Measurements from ENCODE around the gene RFXAP. TPM values are rescaled to one million over a fixed set of nuclear protein-coding genes. Genes with fewer than 3 reads are reported as not detected.
"Not testable (repeated sequence)": the region's sequence is repeated elsewhere in the genome, so short reads cannot be mapped to it uniquely, and the experiment has no call there.

The RFXAP gene, protein sequence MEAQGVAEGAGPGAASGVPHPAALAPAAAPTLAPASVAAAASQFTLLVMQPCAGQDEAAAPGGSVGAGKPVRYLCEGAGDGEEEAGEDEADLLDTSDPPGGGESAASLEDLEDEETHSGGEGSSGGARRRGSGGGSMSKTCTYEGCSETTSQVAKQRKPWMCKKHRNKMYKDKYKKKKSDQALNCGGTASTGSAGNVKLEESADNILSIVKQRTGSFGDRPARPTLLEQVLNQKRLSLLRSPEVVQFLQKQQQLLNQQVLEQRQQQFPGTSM
- total RNA-seq = 1 to 10 TPM; 2.9 to 4.6 (median 4.1) TPM
- polyA plus RNA-seq = 2.2 TPM
- long read RNA-seq, donor 1, transcript RFXAP-201 (3 exons, 2,304 nt) = major isoform, 6 of 8 reads
- long read RNA-seq, donor 1, partial matches to known transcripts = 0 of 8 reads
- long read RNA-seq, donor 1, other reads (novel, unspliced or antisense) = 2 of 8 reads
- long read RNA-seq, donor 2, transcript RFXAP-201 (3 exons, 2,304 nt) = major isoform, 6 of 7 reads
- long read RNA-seq, donor 2, partial matches to known transcripts = 0 of 7 reads
- long read RNA-seq, donor 2, other reads (novel, unspliced or antisense) = 1 of 7 reads
- long read RNA-seq, donor 3, partial matches to known transcripts = 0 of 3 reads
- long read RNA-seq, donor 3, other reads (novel, unspliced or antisense) = 0 of 3 reads
- long read RNA-seq, donor 4, transcript RFXAP-201 (3 exons, 2,304 nt) = major isoform, 5 of 5 reads
- long read RNA-seq, donor 4, partial matches to known transcripts = 0 of 5 reads
- long read RNA-seq, donor 4, other reads (novel, unspliced or antisense) = 0 of 5 reads

DNA sequence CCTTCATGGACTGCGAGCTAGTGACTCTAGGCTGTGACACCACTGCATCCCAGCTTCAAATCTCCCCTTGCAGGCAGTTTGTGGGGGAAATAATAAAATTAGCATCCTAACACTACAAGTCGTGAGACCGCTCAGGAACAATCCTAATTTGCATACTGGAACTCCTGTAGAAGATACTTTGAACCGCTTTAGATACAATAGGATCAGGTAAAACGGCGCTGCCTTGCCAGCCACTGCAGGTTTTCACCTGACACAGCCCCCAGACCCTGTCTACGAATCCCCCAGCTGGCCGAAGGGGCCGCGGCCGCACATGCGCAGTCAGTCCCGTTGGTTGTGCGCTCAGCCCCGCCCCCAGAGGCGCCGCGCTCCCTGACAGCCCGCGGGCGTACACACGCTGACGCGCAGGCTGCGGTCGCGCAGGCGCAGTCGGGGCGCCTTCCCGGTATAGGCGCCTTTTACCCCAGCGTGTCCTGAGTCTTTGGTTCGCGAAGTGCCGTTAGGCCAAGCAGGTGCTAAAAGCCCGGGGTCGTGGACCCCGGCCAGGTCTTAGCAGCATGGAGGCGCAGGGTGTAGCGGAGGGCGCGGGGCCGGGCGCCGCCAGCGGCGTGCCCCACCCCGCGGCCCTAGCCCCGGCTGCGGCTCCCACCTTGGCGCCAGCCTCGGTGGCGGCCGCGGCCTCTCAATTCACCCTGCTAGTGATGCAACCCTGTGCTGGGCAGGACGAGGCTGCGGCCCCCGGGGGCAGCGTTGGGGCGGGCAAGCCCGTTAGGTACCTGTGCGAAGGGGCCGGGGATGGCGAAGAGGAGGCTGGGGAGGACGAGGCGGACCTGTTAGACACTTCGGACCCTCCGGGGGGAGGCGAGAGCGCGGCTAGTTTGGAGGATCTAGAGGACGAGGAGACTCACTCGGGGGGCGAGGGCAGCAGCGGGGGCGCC, at the start of gene RFXAP:
Gene RFXAP, plus strand, starts transcription at position 419 of the 935 bp plus-strand sequence. Its CDS starts 136 bp downstream, at position 555.
- ATAC-seq (peak; percentile 98 to 99), DNase-seq (peak; percentile 95 to 98 (median 97))
- intact Hi-C loops (cut with DNase I) = no loop called here
- H3K4me1 ChIP-seq (ENCODE audit: control insufficient read depth, insufficient read depth, low read length) = peaks cover 4% of the 10 kb centered on the region
- H3K9me3 ChIP-seq (ENCODE audit: control insufficient read depth, low read length) = no peaks in the 10 kb centered on the region
- peak within 1 kb of the TSS; percentile 5 for H3K27ac ChIP-seq (ENCODE audit: low read length)
- no peaks in the 10 kb centered on the region for H3K27me3 ChIP-seq (ENCODE audit: control insufficient read depth, insufficient read depth)
- WGBS = under 1% methylated on average over 78 of the region's 78 CpGs
- peak within 1 kb of the TSS; percentile 85 for H3K4me3 ChIP-seq (ENCODE audit: low read length)

DNA sequence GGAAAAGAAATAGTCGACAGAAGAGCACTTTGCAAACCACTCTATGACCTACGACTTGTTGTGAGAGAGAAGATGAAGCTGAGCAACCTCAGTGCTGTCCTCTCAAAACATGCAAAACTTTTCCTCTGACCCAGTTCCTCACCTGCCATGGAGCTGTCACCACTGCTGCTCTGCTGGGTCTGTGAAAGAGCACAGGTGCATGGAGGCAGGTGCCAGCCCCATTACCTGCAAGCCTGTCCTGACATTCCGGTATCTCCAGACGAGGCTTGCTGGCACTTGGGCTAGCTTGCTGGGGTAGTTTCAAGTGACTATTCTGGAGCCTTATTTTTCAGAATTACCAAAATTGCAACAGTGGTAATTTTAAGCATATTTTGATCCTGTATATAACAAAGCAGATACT, 49.5 kb upstream of the RFXAP start:
- WGBS = 80% methylated on average over 4 of the region's 4 CpGs
- intact Hi-C loops (cut with DNase I) = no loop called here
- H3K4me1 ChIP-seq (ENCODE audit: control insufficient read depth, insufficient read depth, low read length) = no peaks in the 10 kb centered on the region

DNA sequence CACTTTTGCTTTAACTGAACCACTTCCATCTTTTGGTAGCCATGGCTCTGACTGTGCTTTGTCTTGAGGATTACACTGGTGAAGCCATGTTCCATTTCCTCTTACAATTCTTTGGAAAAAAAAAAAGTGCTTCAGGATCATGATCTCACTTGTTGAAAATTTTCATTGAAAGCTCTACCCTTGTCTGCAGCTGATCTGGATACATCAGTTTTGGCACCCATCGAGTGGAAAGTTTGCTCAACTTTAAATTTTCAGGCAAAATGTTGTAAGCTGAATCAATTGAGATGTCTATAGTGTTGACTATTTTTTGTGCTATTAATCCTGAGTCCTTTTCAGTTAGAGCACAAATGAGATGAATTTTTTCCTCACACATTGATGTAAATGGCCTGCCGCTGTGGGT, 48.3 kb upstream of the RFXAP start:
- Histone ChIP-seq H3K27me3 (ENCODE audit: control insufficient read depth, insufficient read depth) (no peaks in the 10 kb centered on the region), H3K27ac (ENCODE audit: low read length) (no peak overlapping the region), H3K4me3 (ENCODE audit: low read length) (no peak overlapping the region), H3K4me1 (ENCODE audit: control insufficient read depth, insufficient read depth, low read length) (no peaks in the 10 kb centered on the region), H3K9me3 (ENCODE audit: control insufficient read depth, low read length) (peaks cover 2% of the 10 kb centered on the region)
- 72% methylated on average over 2 of the region's 2 CpGs for WGBS
- no peak for DNase-seq
- intact Hi-C loops (cut with DNase I) = no loop called here
- ATAC-seq = no peak

More for the DNA sequence above, 49.5 kb upstream of the RFXAP start:
- Histone ChIP-seq H3K27me3 (ENCODE audit: control insufficient read depth, insufficient read depth) (no peaks in the 10 kb centered on the region), H3K27ac (ENCODE audit: low read length) (no peak overlapping the region), H3K4me3 (ENCODE audit: low read length) (no peak overlapping the region), H3K9me3 (ENCODE audit: control insufficient read depth, low read length) (peaks cover 2% of the 10 kb centered on the region)
- DNase-seq = no peak
- ATAC-seq = no peak

DNA sequence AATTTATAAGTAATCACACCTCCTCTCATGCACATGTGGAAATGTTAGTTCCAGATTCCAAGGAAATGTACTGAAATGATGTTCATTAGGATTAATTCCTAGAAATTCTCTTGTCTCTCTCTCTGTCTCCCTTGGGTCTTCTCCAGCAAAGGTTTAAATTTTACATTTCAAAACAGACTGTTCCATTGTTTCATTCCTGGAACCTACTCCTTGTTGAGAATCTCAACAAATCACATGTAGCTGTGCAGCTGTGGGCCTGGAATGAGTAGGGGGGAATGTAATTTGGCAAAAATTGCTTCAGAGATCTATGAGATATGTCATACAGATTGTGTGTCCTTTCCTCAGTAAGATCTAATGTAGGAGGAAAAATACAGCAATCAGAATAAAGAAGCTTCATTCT, 46.2 kb upstream of the RFXAP start:
- intact Hi-C loops (cut with DNase I) = no loop called here
- no peak for ATAC-seq
- Histone ChIP-seq H3K4me1 (ENCODE audit: control insufficient read depth, insufficient read depth, low read length) (no peaks in the 10 kb centered on the region), H3K27me3 (ENCODE audit: control insufficient read depth, insufficient read depth) (no peaks in the 10 kb centered on the region), H3K4me3 (ENCODE audit: low read length) (no peak overlapping the region), H3K27ac (ENCODE audit: low read length) (no peak overlapping the region), H3K9me3 (ENCODE audit: control insufficient read depth, low read length) (no peaks in the 10 kb centered on the region)
- DNase-seq = no peak

DNA sequence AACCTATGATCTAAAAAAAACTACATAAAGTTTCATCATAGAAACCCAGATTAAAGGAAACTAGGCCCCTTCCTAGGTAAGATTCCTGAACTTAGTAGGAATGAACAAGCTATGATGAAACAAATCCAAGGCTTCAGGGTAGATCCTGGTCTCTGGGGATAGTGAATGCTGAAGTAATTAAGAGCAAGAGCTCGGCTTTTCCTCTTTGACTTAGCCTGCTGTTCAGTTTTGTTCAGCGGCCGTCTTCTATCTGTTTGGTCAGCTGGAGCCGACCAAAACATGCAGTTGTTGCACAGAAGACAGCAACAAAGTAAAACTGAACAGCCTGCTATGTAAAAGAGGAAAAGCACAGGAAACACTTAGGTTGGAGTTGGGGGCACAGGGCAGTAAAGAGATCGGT, 44.1 kb upstream of the RFXAP start:
- intact Hi-C loops (cut with DNase I) = no loop called here
- no peak overlapping the region for H3K27ac ChIP-seq (ENCODE audit: low read length)
- no peak overlapping the region for H3K4me3 ChIP-seq (ENCODE audit: low read length)
- no peaks in the 10 kb centered on the region for H3K27me3 ChIP-seq (ENCODE audit: control insufficient read depth, insufficient read depth)
- no peak for DNase-seq
- whole genome bisulfite sequencing = 36% methylated on average over 5 of the region's 5 CpGs
- H3K9me3 ChIP-seq (ENCODE audit: control insufficient read depth, low read length) = no peaks in the 10 kb centered on the region
- ATAC-seq = no peak
- H3K4me1 ChIP-seq (ENCODE audit: control insufficient read depth, insufficient read depth, low read length) = no peaks in the 10 kb centered on the region

DNA sequence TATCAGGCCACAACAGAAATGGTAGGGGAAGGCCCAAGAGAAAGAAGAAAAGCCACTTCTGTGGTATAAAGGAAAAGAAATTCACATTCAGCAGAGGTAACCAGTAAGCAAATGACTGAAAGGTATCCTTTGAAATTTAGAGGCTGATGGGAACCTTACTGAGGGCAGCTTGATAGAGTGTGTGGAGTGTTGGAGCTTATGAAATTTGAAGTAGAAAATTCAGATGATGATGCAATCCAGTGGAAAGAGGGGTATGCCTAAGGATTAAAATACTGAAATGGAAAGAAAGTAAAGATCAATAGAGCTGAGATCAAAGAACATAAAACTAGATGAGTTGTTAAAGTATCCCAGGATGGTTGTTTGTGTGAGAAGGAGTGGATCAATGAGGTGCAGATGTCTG, 42.8 kb upstream of the RFXAP start:
- Histone ChIP-seq H3K27me3 (ENCODE audit: control insufficient read depth, insufficient read depth) (no peaks in the 10 kb centered on the region), H3K4me3 (ENCODE audit: low read length) (no peak overlapping the region), H3K4me1 (ENCODE audit: control insufficient read depth, insufficient read depth, low read length) (no peaks in the 10 kb centered on the region), H3K9me3 (ENCODE audit: control insufficient read depth, low read length) (no peaks in the 10 kb centered on the region), H3K27ac (ENCODE audit: low read length) (no peak overlapping the region)
- intact Hi-C loops (cut with DNase I) = no loop called here
- ATAC-seq (no peak), DNase-seq (no peak)

DNA sequence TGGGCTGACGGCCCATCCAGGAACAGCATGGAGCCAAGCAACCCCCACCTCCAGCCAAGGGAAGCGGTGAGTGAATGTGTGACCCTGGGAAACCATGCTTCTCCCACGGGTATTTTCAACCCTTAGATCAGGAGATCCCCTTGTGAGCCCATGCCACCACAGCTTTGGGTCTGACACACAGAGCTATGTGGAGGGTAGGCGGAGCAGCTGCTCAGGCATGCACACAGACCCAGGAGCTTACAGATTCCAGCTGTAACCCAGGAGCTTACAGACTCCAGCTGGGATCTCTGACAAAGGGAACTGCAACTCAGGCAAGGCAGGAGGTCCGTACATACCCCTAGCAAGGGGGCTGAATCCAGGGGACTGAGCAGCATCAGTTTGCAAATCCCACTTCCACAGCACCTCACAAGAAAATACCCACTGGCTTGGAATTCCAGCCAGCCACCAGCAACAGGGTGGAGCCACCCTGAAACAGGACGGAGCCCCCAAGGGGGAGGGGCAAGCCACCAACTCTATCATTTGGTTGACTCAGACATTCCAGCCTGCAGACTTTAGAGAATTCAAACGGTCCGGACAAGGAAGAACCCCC, 40.8 kb upstream of the RFXAP start:
- Histone ChIP-seq H3K4me1 (ENCODE audit: control insufficient read depth, insufficient read depth, low read length) (no peaks in the 10 kb centered on the region), H3K4me3 (ENCODE audit: low read length) (no peak overlapping the region), H3K27ac (ENCODE audit: low read length) (no peak overlapping the region), H3K9me3 (ENCODE audit: control insufficient read depth, low read length) (no peaks in the 10 kb centered on the region), H3K27me3 (ENCODE audit: control insufficient read depth, insufficient read depth) (no peaks in the 10 kb centered on the region)
- DNase-seq (no peak), ATAC-seq (no peak)
- 27% methylated on average over 8 of the region's 8 CpGs for WGBS
- intact Hi-C loops (cut with DNase I) = no loop called here

DNA sequence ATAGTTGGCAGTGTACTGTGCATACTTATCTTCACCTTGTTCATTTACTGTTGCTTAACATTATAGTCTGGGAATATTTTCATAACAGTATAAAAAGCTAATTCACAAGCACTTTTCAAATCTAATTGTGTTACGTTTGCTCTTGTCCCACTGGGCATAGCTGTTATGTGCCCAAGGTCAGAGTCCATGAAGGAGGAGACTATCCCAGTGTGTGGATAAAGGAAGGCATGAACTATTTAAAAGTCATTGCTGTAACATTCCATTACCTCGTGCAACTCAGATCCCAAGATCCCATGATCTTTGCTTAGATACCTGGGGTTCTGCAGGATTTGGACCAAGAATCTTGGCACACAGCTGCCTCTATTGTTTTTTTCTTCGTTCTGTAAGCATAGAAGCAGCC, 35.1 kb upstream of the RFXAP start:
- WGBS = 49% methylated on average over 3 of the region's 3 CpGs
- H3K4me3 ChIP-seq (ENCODE audit: low read length) = no peak overlapping the region
- no peaks in the 10 kb centered on the region for H3K27me3 ChIP-seq (ENCODE audit: control insufficient read depth, insufficient read depth)
- DNase-seq (no peak), ATAC-seq (no peak)
- no peaks in the 10 kb centered on the region for H3K4me1 ChIP-seq (ENCODE audit: control insufficient read depth, insufficient read depth, low read length)
- H3K9me3 ChIP-seq (ENCODE audit: control insufficient read depth, low read length) = no peaks in the 10 kb centered on the region
- intact Hi-C loops (cut with DNase I) = no loop called here
- no peak overlapping the region for H3K27ac ChIP-seq (ENCODE audit: low read length)

DNA sequence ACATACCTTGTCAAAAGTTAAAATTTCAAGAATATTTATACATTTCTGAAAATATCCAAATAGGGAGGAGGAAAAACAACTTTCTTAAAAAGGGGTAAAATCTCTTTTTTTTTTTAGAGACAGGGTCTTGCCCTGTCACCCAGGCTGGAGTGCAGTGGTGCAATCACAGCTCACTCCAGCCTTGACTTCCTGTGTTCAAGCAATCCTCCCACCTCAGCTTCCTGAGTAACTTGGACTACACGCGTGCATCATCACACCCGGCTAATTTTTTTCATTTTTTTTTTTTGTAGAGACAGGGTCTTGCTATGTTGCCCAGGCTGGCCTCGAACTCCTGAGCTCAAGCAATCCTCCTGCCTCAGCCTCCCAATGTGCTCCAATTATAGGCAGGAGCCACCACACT, 32.8 kb upstream of the RFXAP start:
- intact Hi-C loops (cut with DNase I); ATAC-seq; H3K27ac ChIP-seq (ENCODE audit: low read length); H3K4me3 ChIP-seq (ENCODE audit: low read length); H3K4me1 ChIP-seq (ENCODE audit: control insufficient read depth, insufficient read depth, low read length); DNase-seq; H3K9me3 ChIP-seq (ENCODE audit: control insufficient read depth, low read length); H3K27me3 ChIP-seq (ENCODE audit: control insufficient read depth, insufficient read depth): not testable (repeated sequence)
- 65% methylated on average over 4 of the region's 4 CpGs for WGBS

DNA sequence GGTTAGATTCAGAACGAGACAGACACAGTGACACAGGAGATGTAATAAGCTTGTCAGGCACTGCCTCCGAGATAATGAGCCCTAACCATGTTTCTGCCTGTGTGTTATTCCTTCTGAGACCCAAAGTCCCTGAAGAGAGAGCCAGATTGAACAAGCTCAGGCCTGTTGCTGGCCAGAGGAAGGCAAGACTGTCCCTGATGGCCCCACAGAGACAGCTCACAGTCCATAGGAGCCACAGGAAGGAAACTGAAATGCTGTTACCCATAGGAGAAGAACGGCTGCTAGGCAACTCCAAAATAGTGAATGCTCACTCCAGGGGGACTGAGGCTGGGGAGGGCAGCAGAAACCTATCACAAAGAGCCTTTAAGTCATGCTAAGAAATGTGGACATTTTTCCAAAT, 31.8 kb upstream of the RFXAP start:
- no peak for ATAC-seq

More for the DNA sequence above, 31.8 kb upstream of the RFXAP start:
- 51% methylated on average over 3 of the region's 3 CpGs for WGBS
- H3K9me3 ChIP-seq (ENCODE audit: control insufficient read depth, low read length) = no peaks in the 10 kb centered on the region
- DNase-seq = no peak
- no peak overlapping the region for H3K4me3 ChIP-seq (ENCODE audit: low read length)
- H3K27me3 ChIP-seq (ENCODE audit: control insufficient read depth, insufficient read depth) = no peaks in the 10 kb centered on the region
- intact Hi-C loops (cut with DNase I) = no loop called here
- no peaks in the 10 kb centered on the region for H3K4me1 ChIP-seq (ENCODE audit: control insufficient read depth, insufficient read depth, low read length)
- H3K27ac ChIP-seq (ENCODE audit: low read length) = no peak overlapping the region
